Dendritic cell treated with granulocyte-macrophage colony-stimulating factor and Interleukin-4, amounts not matched to agents 40 ng/mL and 50 ng/mL, for 4 days (primary cell): ENCODE measurements around the gene CCDC85B.

ENCODE experiments used
- H3K27ac Mint-ChIP-seq: one replicate; pipeline ENCODE4 v1.8.0; 2022; ENCODE audit warnings: mild to moderate bottlenecking, mixed read lengths
- H3K27me3 Mint-ChIP-seq: one replicate; pipeline ENCODE4 v1.8.0; 2022; ENCODE audit warnings: mild to moderate bottlenecking, mixed read lengths
- H3K36me3 Mint-ChIP-seq: one replicate; pipeline ENCODE4 v1.8.0; 2022; ENCODE audit warnings: low read depth, mixed read lengths
- H3K4me1 Mint-ChIP-seq: one replicate; pipeline ENCODE4 v1.8.0; 2022; ENCODE audit warnings: low read depth, mixed read lengths
- H3K4me3 Mint-ChIP-seq: one replicate; pipeline ENCODE4 v1.8.0; 2022; ENCODE audit warnings: mild to moderate bottlenecking, moderate library complexity, mixed read lengths
- H3K9me3 Mint-ChIP-seq: one replicate; pipeline ENCODE4 v1.8.0; 2022; ENCODE audit warnings: mixed read lengths
- intact Hi-C: fragments of 100-400 bp; cut with micrococcal nuclease; formaldehyde crosslinking; loops from one replicate; pipeline ENCODE4 v1.15.0; 2022

The CCDC85B gene

DNA sequence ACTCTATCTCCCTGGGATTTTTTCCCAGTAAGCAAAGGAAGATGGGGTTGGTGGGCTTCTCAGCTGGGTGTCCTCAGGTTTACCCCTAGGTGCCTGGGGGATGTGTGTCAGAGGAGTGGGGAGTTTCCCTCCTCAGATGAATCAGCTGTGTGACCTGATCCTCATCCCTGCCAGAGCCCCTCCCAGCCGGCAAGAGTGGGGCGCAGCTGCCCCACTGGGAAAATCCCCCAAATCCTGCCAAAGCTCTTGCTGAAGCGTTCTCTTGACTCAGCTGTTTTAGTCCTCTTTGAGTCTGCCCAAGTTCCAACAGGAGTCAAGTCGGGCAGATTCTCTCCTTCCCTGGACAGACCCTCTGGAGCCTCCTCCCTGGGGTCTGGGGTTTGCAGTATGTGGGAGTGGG lies 22.4 kb downstream of the CCDC85B start:
- Mint-ChIP-seq H3K9me3 (no peaks in the 10 kb centered on the region), H3K4me1 (peaks cover 42% of the 10 kb centered on the region), H3K4me3 (no peak overlapping the region), H3K27me3 (peaks cover 12% of the 10 kb centered on the region), H3K36me3 (peaks cover 12% of the 10 kb centered on the region), H3K27ac (no peak overlapping the region)
- intact Hi-C loops: no loop called here

DNA sequence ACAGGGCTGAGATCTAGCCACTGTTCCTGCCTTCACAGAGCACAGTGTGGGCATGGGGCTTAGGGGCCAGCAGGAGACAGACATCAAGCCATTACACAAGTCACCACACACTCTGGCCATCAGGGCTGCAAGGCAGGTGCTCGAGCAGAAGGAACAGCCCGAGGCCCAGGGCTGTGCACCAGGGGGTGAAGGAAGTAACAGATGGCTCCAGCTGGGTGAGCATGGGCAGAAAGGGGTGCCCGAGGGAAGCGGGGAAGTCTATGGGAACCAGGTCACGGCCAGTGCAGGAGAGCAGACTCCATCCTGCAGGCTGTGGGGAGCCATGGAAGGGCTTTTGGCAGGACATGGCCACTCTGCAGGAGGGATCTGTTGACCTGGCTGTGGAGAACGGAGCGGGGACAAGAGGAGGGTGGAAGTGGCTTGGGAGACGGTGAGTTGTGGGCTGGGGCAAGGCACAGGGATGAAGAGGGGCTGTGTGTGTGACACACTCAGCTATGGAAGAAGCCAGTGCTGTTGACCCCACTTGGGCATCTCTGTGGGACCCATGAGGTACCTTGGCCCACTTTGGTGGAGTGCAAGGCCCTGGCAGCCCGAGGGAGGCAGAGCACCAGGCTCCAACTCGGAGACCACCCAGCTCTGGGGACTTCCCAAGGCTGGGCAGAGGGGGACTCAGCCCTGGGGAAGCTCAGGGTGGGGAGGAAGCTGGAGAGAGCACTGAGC lies 24.8 kb downstream of the CCDC85B start:
- peak overlapping the region; percentile 89 for H3K27ac Mint-ChIP-seq
- H3K9me3 Mint-ChIP-seq: no peaks in the 10 kb centered on the region
- peaks cover 5% of the 10 kb centered on the region for H3K27me3 Mint-ChIP-seq
- H3K4me3 Mint-ChIP-seq: peak overlapping the region; percentile 62
- H3K36me3 Mint-ChIP-seq: peaks cover 24% of the 10 kb centered on the region
- peaks cover 46% of the 10 kb centered on the region for H3K4me1 Mint-ChIP-seq
- intact Hi-C loops: loop anchor here (5.0 kb wide), 1 partner anchor 352 kb away; the partner anchor contains the start of gene RAB1B

DNA sequence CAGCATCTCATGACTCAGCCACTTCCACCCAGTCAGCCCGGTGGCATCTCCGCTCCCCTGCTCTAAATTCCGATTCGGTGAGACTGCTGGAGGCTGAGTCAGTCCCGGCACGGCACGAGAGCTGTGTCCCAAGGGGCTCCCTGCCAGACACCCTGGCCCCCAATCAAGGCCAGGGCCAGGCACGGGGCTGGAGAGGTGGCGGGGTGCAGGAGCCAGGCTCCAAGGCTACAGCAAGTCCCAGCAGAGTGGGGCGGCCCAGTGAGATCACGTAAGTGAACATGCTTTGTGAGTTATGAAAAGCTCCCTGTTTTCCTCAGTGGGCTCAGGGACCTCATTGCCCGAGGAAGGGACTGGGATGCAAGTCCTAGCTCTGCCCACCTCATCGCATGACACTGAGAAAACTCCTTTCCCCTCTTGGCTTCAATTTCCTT lies 25.4 kb downstream of the CCDC85B start:
- Mint-ChIP-seq H3K4me3 (peak overlapping the region; percentile 62), H3K36me3 (peaks cover 29% of the 10 kb centered on the region), H3K4me1 (peaks cover 52% of the 10 kb centered on the region), H3K27me3 (peaks cover 5% of the 10 kb centered on the region), H3K27ac (peak overlapping the region; percentile 89), H3K9me3 (no peaks in the 10 kb centered on the region)
- intact Hi-C loops: loop anchor here (5.0 kb wide), 1 partner anchor 351 kb away; the partner anchor contains the start of gene RAB1B

DNA sequence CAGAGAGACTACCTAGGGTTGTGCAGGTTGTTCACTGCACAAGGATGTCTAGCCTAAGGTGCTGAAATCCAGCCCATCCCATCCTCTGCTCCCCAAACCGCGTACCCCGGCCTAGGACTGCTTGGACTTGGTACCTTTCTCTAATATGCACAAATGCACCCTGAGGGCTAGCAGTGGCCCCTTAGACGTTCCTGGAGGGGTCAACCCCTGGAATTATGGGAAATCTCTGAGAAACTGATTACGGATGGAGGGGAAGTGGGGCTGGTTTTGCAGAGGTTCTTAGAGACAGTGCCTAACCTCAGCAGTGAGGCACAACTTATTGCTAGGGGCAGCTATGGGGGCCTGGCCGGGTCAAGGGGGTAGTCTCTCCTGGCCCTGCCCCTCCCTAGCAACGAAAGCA lies 25.9 kb downstream of the CCDC85B start:
- no peaks in the 10 kb centered on the region for H3K9me3 Mint-ChIP-seq
- peaks cover 5% of the 10 kb centered on the region for H3K27me3 Mint-ChIP-seq
- peaks cover 56% of the 10 kb centered on the region for H3K4me1 Mint-ChIP-seq
- intact Hi-C loops: loop anchor here (5.0 kb wide), 1 partner anchor 351 kb away; the partner anchor contains the start of gene RAB1B
- H3K27ac Mint-ChIP-seq: peak overlapping the region; percentile 89
- H3K4me3 Mint-ChIP-seq: peak overlapping the region; percentile 79
- H3K36me3 Mint-ChIP-seq: peaks cover 35% of the 10 kb centered on the region

DNA sequence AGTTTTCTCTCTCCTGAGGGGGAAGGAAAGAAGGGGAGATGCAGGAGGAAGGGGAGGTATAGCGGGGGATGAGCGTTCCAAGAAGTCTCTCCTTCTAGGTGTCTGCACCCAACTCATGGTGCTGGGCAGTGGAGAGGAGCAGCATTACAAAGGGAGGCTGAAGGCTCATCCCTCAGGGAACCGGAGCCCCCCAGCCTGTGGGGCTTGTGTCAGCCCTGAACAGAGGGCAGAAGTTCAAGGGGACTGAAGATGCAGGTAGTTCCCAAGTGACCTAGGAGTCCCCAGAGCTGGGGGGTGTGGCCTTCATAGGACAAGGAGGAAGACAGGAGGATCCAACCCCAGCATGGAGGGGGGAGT lies 26.6 kb downstream of the CCDC85B start:
- Mint-ChIP-seq H3K4me3 (peak overlapping the region; percentile 79), H3K36me3 (peaks cover 42% of the 10 kb centered on the region), H3K4me1 (peaks cover 55% of the 10 kb centered on the region), H3K27ac (peak overlapping the region; percentile 89), H3K27me3 (peaks cover 2% of the 10 kb centered on the region), H3K9me3 (no peaks in the 10 kb centered on the region)
- intact Hi-C loops: loop anchor here (5.0 kb wide), 1 partner anchor 350 kb away; the partner anchor contains the start of gene RAB1B

DNA sequence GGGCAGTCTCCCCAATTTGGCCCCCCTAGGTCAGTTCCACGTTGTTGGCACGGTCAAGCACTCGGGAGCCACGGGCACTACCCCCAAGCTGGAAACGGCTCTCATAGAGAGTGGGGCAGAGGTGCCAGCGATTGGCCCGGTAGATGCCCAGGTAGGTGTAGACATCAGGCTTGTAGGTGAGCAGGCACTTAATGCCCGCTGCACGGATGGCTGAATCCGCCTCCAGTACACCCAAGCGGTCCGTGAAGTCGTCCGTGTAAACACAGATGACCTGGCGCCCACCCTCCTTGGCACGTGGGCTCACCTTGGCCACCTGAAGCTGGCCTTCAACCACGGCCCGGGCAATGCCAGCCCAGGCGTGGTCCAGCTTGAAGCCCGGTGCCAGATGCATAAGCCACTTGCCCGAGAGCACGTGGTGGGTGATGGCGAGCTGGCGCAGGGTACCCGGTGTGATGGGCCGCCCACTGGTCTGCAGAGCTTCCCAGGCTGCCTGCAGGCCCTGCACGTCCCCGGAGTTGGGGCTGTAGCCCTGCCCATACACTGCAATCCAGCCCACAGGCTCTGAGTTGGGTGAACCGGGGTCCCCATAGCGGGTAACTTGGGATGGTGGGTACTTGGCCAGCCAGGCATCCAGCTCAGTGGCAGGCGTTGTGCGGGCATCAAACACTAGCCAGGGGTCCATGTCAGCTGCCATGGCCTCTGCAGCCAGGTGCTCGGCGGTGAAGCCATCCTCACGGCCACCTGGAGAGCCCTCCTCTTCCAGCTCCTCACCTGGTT lies 27.1 kb downstream of the CCDC85B start:
- H3K27ac Mint-ChIP-seq: peak overlapping the region; percentile 89
- peaks cover 60% of the 10 kb centered on the region for H3K4me1 Mint-ChIP-seq

DNA sequence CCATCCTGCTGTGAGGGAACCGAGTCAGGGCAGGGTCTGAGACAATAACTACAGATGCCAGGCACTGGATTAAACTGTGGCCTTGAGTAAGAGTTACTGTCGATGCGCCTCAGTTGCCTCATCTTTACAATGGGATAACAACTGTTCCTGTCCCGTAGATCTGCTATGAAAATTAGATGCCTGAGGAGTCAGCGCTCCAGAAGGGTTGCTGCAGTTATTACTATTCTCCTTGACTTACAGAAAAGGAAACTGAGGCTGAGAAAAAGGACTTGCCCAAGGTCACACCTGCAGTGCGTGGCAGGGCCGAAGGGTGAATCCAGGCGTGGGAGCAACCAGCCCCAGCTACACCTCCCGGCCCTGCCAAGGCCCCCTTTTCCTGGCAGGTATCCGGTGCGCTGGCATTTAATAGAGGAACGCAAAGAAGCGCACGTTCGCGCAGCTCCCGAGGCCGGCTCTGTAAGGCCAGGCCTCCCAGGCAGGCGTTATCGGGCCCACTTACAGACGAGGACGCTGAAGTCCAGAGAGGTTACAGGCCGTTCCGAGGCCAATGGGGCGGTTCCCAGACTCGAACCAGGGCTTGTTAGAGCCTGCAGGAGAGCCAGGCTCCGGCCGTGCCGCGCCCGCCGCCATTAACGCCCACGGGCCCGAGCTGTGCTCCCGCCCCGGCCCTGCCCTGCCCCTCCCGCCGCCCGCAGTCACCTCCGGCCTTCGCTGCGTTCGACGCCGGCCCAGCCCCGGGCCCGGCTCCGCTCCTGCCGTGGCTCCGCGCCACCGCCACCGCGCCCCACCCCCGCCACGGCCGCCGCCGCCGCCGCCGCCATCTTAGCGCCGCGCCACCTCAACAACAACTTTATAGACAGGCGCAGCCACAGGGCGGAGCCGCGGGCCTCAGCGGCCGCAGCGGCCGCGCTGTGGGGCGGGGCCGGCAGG lies 28.0 kb downstream of the CCDC85B start, which contains the start of gene C11orf68:
C11orf68 (minus strand) TSS at position 852 of the 930 bp plus-strand sequence; CDS start at position 821, 31 bp downstream.
- intact Hi-C loops: loop anchor here (1.0 to 5.0 kb wide), 3 partner anchors 23 to 349 kb away; partner anchors contain the start of genes RAB1B and SART1
- peaks cover 56% of the 10 kb centered on the region for H3K36me3 Mint-ChIP-seq
- no peaks in the 10 kb centered on the region for H3K9me3 Mint-ChIP-seq
- peak within 1 kb of the TSS; percentile 97 for H3K4me3 Mint-ChIP-seq
- H3K27me3 Mint-ChIP-seq: peaks cover 2% of the 10 kb centered on the region
- H3K4me1 Mint-ChIP-seq: peaks cover 62% of the 10 kb centered on the region
- H3K27ac Mint-ChIP-seq: peak within 1 kb of the TSS; percentile 89

More for the DNA sequence above, 27.1 kb downstream of the CCDC85B start:
- Mint-ChIP-seq H3K4me3 (peak overlapping the region; percentile 79), H3K27me3 (peaks cover 2% of the 10 kb centered on the region), H3K9me3 (no peaks in the 10 kb centered on the region), H3K36me3 (peaks cover 47% of the 10 kb centered on the region)
- intact Hi-C loops: loop anchor here (5.0 kb wide), 1 partner anchor 350 kb away; the partner anchor contains the start of gene RAB1B

DNA sequence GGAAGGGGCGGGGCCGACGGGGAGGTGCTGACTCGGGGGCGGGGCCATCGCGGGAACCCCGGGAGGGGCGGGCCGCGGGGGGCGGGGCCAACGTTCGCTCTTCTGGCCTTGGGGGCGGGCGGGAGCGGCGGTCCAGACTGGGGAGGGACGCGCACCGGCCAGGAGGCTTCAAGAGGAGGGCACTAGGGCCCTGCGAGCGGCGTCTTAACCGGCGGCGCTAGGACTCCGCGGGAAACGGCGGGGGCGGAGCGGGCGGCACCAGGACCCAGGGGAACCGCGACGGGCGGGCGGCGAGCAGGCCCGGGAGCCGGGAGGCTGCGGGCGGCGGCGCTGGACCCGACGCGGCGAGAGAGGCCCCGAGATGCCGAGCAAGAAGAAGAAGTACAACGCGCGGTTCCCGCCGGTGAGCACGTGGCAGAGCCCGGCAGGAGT lies 28.7 kb downstream of the CCDC85B start, which contains the start of gene DRAP1:
DRAP1 (plus strand) TSS at position 286 of the 432 bp plus-strand sequence; CDS start at position 362, 76 bp downstream.
- H3K4me3 Mint-ChIP-seq: peak within 1 kb of the TSS; percentile 97
- H3K27me3 Mint-ChIP-seq: peaks cover 2% of the 10 kb centered on the region
- intact Hi-C loops: loop anchor here (1.0 to 5.0 kb wide), 3 partner anchors 22 to 348 kb away; partner anchors contain the start of genes RAB1B and SART1
- H3K4me1 Mint-ChIP-seq: peaks cover 66% of the 10 kb centered on the region
- peak within 1 kb of the TSS; percentile 89 for H3K27ac Mint-ChIP-seq
- peaks cover 63% of the 10 kb centered on the region for H3K36me3 Mint-ChIP-seq
- no peaks in the 10 kb centered on the region for H3K9me3 Mint-ChIP-seq

DNA sequence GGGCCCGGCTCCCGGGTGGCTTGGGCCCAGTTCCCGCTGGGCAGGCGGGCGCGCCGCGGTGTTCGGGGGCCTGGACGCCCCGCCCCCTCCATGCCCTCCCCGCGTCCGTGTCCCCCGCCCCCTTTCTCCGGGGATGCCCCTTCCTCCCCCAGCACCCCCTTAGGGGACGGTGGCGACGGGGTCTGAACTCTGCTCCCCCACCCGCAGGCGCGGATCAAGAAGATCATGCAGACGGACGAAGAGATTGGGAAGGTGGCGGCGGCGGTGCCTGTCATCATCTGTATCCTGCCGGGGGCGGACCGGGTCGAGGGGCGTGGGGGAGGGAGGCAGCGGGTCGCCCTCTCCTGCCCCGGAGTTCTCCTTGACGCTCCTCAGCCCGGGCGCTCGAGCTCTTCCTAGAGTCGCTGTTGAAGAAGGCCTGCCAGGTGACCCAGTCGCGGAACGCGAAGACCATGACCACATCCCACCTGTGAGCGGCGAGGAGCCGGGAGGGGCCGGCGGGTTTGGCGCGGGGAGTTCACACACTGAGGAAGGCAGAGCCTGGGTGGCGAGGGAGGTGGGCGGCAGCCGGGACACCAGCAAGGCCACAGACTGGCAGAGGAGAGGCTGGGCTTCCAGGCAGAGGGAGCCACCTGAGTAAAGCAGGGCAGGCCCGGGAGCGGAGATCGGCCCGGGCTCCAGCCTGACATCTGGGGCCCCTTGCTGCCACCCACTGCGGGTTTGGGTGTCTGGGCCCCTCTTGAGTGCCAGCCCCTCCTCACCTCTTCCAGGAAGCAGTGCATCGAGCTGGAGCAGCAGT lies 29.3 kb downstream of the CCDC85B start:
- Mint-ChIP-seq H3K4me3 (peak overlapping the region; percentile 97), H3K27me3 (no peaks in the 10 kb centered on the region), H3K36me3 (peaks cover 69% of the 10 kb centered on the region), H3K4me1 (peaks cover 67% of the 10 kb centered on the region), H3K9me3 (no peaks in the 10 kb centered on the region), H3K27ac (peak overlapping the region; percentile 89)
- intact Hi-C loops: loop anchor here (1.0 to 5.0 kb wide), 3 partner anchors 22 to 348 kb away; partner anchors contain the start of genes RAB1B and SART1

DNA sequence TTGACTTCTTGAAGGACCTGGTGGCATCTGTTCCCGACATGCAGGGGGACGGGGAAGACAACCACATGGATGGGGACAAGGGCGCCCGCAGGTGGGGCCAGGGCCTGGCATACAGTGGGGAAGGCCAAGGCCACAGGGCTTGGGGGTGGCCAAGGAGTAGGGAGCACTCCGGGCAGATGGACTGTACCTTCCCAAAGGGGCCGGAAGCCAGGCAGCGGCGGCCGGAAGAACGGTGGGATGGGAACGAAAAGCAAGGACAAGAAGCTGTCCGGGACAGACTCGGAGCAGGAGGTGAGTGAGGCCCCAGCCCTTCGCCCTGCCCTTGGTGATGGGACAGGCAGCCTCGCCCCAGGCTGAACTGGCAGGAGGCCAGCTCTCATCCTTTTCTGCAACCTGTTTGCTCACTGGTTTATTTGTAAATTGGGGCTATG lies 29.9 kb downstream of the CCDC85B start:
- H3K4me1 Mint-ChIP-seq: peaks cover 66% of the 10 kb centered on the region
- H3K27ac Mint-ChIP-seq: peak overlapping the region; percentile 89
- no peaks in the 10 kb centered on the region for H3K27me3 Mint-ChIP-seq
- H3K36me3 Mint-ChIP-seq: peaks cover 75% of the 10 kb centered on the region
- peak overlapping the region; percentile 97 for H3K4me3 Mint-ChIP-seq
- no peaks in the 10 kb centered on the region for H3K9me3 Mint-ChIP-seq
- intact Hi-C loops: no loop called here

DNA sequence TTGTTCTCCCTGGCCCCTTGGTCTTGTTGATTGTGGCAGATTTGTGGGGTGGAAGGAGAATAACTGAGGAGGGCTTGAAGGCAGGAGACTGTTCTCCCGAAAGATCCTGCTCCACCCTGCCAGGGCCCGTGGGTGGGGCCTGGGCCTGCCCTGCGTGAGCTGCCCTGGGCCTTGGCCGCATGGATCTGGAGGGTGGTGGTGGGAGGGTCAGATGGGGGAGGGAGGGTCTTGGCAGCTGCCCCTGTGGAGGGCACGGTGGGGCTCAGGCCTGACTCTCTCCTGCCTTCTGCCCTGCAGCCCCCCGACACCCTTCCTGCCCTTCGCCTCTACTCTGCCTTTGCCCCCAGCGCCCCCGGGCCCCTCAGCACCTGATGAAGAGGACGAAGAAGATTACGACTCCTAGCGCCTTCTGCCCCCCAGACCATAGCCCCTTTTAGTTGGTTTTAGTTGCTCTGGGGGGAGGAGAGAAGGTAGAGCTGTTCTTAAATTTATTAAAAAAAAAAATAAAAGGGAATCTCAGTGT lies 30.6 kb downstream of the CCDC85B start:
- no peaks in the 10 kb centered on the region for H3K27me3 Mint-ChIP-seq
- no peak overlapping the region for H3K27ac Mint-ChIP-seq
- H3K4me1 Mint-ChIP-seq: peaks cover 66% of the 10 kb centered on the region
- no peaks in the 10 kb centered on the region for H3K9me3 Mint-ChIP-seq
- H3K36me3 Mint-ChIP-seq: peaks cover 81% of the 10 kb centered on the region
- H3K4me3 Mint-ChIP-seq: peak overlapping the region; percentile 97
- intact Hi-C loops: no loop called here

DNA sequence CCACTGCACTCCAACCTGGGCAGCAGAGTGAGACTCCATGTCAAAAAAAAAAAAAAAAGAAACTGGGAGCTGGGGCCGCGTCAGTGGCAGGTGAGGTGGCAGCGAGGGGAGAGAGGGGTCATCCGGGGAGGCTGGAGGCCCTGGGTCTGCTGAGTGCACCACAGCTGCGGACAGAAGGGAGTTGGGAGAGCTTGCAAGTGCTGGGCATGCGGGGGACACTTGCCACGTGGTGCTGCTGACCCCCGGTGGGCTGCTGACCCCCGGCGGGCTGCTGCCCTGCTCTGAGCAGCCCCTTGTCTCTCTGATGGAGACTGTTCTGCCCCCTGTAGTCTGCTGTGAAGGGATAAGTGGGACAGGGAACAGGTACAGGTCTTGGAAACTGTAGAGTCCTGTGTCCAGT lies 31.4 kb downstream of the CCDC85B start:
- intact Hi-C loops: no loop called here
- Mint-ChIP-seq H3K36me3 (peaks cover 78% of the 10 kb centered on the region), H3K27me3 (no peaks in the 10 kb centered on the region), H3K9me3 (no peaks in the 10 kb centered on the region), H3K27ac (peak overlapping the region; percentile 66), H3K4me3 (peak overlapping the region; percentile 40), H3K4me1 (peaks cover 59% of the 10 kb centered on the region)
